Urinary bladder (tissue), 4 donors: ENCODE results near the gene DZANK1. TPM values are rescaled to one million over a fixed set of nuclear protein-coding genes. Genes with fewer than 3 reads are reported as not detected.

ENCODE experiments used
- DNase-seq: peaks from one replicate; pipeline ENCODE4 v3.0.0-alpha.2; 2015; ENCODE audit errors: extremely low spot score
- H3K27ac ChIP-seq: one replicate; pipeline ENCODE4 v1.5.1; 2013; ENCODE audit warnings: low read depth, mild to moderate bottlenecking, moderate library complexity
- H3K36me3 ChIP-seq: one replicate; pipeline ENCODE4 v1.6.1; 2013; ENCODE audit warnings: mild to moderate bottlenecking, moderate library complexity; ENCODE audit not compliant: insufficient read depth
- H3K4me1 ChIP-seq: one replicate; pipeline ENCODE4 v1.6.1; 2013; ENCODE audit warnings: mild to moderate bottlenecking, moderate library complexity; ENCODE audit not compliant: insufficient read depth
- H3K4me3 ChIP-seq: one replicate; pipeline ENCODE4 v1.5.1; 2013; ENCODE audit warnings: low read depth, low read length
- WGBS: extraction: QIAGEN DNeasy Blood & Tissue Kit; methylation state at CpG from one replicate; pipeline ENCODE4 v1.1.7; 2013; 5-methylcytosine and 5-hydroxymethylcytosine counted together
- polyA plus RNA-seq: library from polyadenylated mRNA; stranded (reverse); fragments of 200-250 nt; gene quantifications from one replicate; pipeline ENCODE4 v1.2.3, GENCODE V29; 2013
- total RNA-seq: library from RNA; depleted of rRNA; stranded (reverse); fragments of >200 nt; gene quantifications from one replicate; pipeline ENCODE4 v1.2.3, GENCODE V29; 2014
- donor health status: healthy with polysubstance abuse.
- donor health status: healthy.

The DZANK1 gene
- total and polyA plus RNA-seq, 2 donors: 1.7 to 3.1 TPM

DNA sequence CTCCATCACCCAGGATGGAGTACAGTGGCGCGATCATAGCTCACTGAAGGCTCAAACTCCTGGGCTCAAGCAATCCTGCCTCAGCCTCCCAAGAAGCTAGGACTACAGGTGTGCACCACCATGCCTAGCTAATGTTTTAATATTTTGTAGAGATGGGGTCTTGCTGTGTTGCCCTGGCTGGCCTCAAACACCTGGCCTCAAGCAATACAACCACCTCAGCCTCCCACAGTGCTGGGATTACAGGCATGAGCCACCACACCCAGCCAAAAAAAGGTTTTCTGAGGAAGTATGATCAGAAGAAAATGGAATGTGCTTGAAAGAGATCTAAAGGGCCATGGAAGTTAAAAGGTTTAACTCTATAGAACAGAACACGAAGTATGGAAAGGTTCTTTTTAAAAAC is 21.5 kb upstream of the DZANK1 start:
- Histone ChIP-seq H3K27ac (no peak overlapping the region), H3K36me3 (peaks cover 2% of the 10 kb centered on the region), H3K4me3 (no peak overlapping the region), H3K4me1 (no peaks in the 10 kb centered on the region)
- DNase-seq: no peak
- WGBS: 96% methylated on average over 3 of the region's 3 CpGs

DNA sequence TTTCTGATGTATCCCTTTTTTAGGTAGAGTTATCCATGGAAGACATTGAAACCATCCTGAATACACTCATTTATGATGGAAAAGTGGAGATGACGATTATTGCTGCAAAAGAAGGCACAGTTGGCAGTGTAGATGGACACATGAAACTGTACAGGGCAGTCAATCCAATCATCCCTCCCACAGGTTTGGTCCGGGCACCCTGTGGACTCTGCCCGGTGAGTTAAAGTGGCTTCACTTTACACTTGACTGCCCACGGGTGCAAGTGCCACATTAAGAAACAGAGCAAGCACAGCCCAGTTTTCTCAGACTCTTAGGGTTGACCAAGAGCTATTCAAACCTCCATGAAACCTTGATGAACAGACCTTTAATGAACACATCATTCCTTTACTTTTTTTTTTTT is 14.8 kb upstream of the DZANK1 start:
- 96% methylated on average over 4 of the region's 4 CpGs for WGBS
- Histone ChIP-seq H3K4me3 (no peak overlapping the region), H3K36me3 (peaks cover 6% of the 10 kb centered on the region), H3K4me1 (no peaks in the 10 kb centered on the region), H3K27ac (no peak overlapping the region)
- no peak for DNase-seq

DNA sequence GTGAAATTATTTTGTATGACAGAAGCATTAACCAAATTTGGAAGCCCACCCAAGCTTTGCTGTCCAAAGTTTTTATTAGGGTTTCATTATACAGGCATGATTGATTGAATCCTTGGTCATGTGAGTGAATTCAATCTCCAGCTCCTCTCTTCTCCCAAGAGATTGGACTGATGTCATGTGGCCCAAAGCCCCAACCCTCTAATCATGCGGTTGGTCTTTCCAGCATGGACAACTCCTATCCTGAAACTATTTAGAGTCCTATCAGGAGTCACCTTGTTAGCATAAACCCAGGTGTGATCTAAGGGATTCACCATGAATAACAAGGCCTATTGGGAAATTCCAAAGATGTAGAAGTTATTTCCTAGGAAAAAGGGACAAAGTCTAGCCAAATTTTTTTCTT is 11.0 kb upstream of the DZANK1 start:
- 89% methylated on average over 1 of the region's 1 CpG for WGBS
- DNase-seq: no peak
- H3K27ac ChIP-seq: no peak overlapping the region
- peaks cover 10% of the 10 kb centered on the region for H3K36me3 ChIP-seq
- H3K4me1 ChIP-seq: no peaks in the 10 kb centered on the region
- H3K4me3 ChIP-seq: no peak overlapping the region

DNA sequence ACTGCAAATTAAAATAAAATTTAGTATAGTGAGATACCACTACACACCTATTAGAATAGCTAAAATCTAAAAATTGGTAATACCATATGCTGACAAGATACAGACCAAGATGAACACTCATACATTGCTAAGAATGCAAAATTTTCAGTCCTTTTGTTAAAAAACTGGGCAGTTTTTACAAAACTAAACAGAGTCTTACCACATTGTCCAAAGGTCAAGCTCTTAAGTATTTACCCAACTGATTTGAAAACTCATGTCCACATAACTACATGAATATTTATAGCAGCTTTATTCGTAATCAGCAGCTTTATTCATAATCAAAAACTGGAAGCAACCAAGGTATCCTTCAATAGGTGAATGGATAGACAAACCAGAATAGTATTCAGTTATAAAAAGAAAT is 10.4 kb upstream of the DZANK1 start:
- no peak overlapping the region for H3K27ac ChIP-seq
- H3K36me3 ChIP-seq: peaks cover 8% of the 10 kb centered on the region
- WGBS: 99% methylated on average over 1 of the region's 1 CpG
- H3K4me1 ChIP-seq: no peaks in the 10 kb centered on the region
- no peak for DNase-seq
- no peak overlapping the region for H3K4me3 ChIP-seq

DNA sequence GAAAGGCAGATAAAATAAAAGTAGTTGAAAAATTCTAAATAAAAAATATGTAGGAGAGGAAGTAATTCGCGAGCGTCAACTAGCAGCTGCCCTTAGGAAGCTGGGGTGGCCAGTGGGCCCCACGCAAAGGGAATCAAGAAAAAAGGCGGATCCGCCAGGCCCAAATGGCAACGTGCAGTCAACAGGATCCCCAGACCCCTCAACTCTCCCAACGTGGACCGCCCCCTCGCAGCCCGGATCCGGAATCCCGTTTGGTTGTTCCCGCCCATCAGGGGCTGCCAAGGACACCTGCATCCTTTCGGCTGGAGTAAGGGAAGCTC is 296 bp downstream of the DZANK1 start:
- Histone ChIP-seq H3K4me1 (no peaks in the 10 kb centered on the region), H3K27ac (no peak overlapping the region), H3K4me3 (peak overlapping the region; percentile 79), H3K36me3 (no peaks in the 10 kb centered on the region)
- no peak for DNase-seq
- under 1% methylated on average over 15 of the region's 15 CpGs for WGBS

DNA sequence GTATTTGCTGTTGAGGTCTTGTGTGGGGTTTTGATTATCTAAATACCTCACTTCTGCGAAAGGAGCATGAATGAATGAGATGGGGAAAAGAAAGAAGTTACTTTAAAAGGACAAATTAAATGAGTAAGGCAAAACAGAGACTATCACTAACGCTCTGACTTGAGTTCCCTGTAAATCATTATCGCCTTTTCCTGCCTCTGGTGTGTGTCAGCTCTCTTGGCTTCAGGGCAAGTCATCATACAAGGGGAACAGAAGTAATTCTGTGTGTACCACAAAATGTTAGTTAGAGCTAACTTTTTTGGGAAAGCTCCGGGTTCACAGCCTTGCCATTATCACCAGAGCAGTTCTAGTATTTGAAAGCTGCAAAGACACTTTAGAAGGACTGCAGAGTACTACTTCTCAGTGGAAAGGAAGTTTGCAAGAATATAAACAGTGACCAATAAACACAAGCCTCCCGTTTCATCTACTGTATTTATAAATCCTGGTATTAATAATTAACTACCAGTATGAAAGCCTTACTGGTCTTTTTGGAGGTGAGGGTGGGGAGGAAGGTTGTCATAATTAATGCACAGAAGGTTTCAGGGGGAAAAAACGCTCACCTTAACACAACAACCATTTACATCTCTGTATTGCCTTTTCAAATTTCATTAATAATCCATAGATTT is 1.2 kb downstream of the DZANK1 start:
- WGBS: 46% methylated on average over 6 of the region's 6 CpGs
- no peak overlapping the region for H3K27ac ChIP-seq

DNA sequence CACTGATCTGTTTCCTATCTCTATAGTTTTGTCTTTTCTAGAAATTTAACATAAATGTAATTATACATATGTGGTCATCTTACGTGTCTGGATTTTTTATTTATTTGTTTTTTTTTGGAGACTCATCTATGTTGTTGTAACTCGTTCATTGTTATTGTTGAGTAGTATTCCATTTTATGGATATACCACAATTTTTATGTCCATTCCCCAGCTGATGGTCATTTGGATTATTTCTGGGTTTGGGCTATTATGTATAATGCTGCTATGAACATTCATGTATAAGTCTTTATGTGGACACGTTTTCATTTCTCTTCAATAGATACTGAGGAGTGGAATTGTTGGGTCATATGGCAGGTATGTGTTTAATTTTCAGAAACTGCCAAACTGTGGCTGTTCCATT is 10.2 kb downstream of the DZANK1 start:
- H3K27ac ChIP-seq: no peak overlapping the region
- H3K4me1 ChIP-seq: no peaks in the 10 kb centered on the region
- H3K4me3 ChIP-seq: no peak overlapping the region
- H3K36me3 ChIP-seq: no peaks in the 10 kb centered on the region
- no peak for DNase-seq
- 87% methylated on average over 3 of the region's 3 CpGs for WGBS

More for the DNA sequence above, 1.2 kb downstream of the DZANK1 start:
- H3K4me3 ChIP-seq: no peak overlapping the region
- no peak for DNase-seq
- no peaks in the 10 kb centered on the region for H3K4me1 ChIP-seq
- H3K36me3 ChIP-seq: no peaks in the 10 kb centered on the region

DNA sequence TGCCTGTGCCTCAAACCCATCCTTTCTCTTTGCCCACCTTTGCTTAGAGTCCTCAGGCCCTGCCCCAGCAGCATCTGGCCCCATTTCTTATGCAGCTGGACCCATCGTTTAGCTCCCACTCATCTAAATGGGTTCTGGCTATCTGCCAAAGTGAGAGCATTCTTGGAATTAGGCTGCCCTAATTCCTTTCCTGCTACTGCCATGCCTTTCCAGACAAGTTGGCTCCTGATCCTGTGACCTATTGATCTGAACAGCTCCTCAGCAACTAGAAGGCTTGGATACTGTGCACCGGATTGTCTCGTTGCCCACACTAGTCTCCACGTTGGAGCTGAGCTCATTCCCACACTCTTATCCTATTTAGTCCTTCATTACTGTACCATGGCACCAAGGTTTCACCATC is 22.9 kb downstream of the DZANK1 start:
- no peak for DNase-seq
- no peaks in the 10 kb centered on the region for H3K4me1 ChIP-seq
- no peak overlapping the region for H3K4me3 ChIP-seq
- 36% methylated on average over 4 of the region's 4 CpGs for WGBS
- no peaks in the 10 kb centered on the region for H3K36me3 ChIP-seq
- no peak overlapping the region for H3K27ac ChIP-seq

DNA sequence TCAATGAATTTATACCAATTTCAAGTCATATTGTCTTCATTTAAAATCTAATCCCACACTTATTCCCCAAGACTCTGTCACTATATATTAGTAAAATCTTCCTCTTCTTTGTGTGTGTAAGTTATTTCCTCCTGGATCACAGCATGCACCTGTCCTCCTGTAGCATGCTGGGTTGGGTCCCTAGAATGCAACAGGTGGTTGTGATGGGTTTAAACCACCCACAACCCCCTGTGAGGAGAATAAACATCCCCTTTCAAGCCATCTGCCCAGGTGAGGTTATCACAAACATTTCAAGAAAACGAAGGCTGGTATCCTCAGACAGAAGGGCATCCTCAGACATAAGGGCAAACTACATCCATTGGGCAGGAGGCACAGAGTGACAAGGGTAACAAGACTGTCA is 26.4 kb downstream of the DZANK1 start:
- Histone ChIP-seq H3K4me1 (no peaks in the 10 kb centered on the region), H3K4me3 (no peak overlapping the region), H3K36me3 (no peaks in the 10 kb centered on the region), H3K27ac (no peak overlapping the region)
- 73% methylated on average over 1 of the region's 1 CpG for WGBS
- DNase-seq: no peak

DNA sequence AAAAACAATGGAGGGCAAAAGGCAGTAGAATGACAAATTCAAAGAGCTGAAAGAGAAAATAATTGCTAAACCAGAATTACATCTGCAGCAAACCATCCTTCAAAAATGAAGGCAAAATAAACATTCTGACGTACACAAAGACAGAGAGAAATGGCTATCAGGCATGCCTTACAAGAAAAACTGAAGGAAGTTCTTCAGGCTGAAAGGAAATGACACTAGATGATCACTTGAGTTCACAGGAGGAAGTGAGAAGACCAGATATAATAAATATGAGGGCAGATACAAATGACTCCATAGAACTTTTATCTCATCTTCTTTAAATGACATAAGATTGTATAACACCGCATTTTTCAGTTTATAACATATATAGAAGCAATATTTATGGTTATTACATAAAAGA is 30.0 kb downstream of the DZANK1 start:
- H3K4me3 ChIP-seq: no peak overlapping the region
- 65% methylated on average over 2 of the region's 2 CpGs for WGBS

DNA sequence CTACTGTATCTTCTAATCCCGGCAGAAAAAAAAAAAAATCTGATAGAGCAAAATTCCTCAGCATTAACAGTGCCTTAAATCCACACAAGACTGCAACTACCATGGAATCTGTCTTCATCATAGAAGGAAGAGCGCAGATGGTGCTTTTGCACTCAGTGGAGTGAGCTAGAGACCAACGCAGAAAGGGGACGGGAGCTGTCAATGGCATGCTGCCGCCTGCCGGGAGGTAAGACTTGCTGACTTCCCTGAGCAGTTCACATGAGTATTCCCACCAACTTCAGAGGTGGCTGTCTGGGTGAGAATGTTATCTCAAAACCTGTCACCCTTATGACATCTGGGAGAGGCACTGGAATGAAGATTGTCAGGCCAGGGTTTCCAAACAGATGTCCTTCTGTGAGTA is 35.6 kb downstream of the DZANK1 start:
- H3K4me3 ChIP-seq: no peak overlapping the region
- H3K4me1 ChIP-seq: no peaks in the 10 kb centered on the region
- H3K27ac ChIP-seq: no peak overlapping the region
- no peak for DNase-seq
- H3K36me3 ChIP-seq: no peaks in the 10 kb centered on the region
- 73% methylated on average over 6 of the region's 6 CpGs for WGBS

More for the DNA sequence above, 30.0 kb downstream of the DZANK1 start:
- H3K36me3 ChIP-seq: no peaks in the 10 kb centered on the region
- no peak for DNase-seq
- H3K27ac ChIP-seq: no peak overlapping the region
- no peaks in the 10 kb centered on the region for H3K4me1 ChIP-seq

DNA sequence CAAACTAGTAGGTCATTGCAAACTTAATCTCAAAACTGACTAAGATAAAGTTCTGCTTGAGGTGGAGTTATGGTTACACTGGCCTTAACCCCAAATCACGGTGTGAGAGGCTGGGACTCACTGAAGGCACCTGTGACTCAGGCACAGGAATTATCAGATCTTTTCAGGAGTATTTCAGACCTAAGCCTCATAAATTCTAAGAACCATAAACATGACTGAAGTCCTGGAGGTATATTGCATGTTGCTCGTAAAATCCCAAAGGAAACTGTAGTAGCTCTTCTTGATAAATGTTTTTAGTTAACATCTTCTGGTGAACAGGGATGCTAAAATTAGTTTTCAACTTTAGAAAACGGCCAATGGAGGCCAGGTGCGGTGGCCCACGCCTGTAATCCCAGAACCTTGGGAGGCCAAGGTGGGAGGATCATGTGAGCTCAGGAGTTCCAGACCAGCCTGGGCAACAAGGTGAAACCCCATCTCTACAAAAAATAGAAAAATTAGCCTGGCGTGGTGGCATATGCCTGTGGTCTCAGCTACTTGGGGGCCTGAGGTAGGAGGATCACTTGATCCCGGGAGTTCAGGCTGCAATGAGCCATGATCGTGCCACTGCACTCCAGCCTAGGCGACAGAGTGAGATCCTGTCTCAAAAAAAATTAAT is 36.5 kb downstream of the DZANK1 start:
- DNase-seq: no peak
- 88% methylated on average over 9 of the region's 9 CpGs for WGBS
- Histone ChIP-seq H3K27ac (no peak overlapping the region), H3K4me3 (no peak overlapping the region), H3K4me1 (no peaks in the 10 kb centered on the region), H3K36me3 (no peaks in the 10 kb centered on the region)

DNA sequence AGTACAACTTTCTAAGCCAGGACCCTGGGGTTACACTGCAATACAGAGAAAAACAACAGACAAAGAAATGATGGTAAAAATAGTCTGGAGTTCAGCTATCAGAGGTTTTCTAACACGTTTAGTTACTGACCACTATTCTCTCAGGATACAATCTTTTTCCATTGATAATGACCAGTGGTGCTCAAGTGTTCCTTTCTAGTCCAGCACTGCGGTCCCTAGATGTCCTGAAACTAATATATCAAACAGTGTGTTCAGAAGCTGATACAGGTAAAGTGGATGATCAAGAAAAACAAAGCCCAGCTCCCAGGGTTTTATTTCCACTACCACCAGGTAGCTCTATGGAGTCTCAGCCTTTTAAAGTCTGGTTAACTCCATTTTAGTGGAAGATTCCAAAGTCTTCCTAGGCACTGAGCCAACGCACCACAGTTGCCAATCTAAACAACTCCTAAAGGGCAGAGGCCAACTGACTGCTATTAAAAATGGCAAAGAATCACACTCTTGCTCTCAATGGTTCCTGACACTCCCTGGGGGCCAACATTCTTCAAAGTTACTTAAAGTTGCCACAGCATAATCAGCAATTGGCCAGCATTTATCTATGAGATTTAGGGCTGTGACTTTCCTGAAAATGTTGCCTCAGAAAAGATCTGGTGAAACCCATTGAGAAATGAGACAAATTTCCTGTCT is 38.2 kb downstream of the DZANK1 start:
- H3K4me1 ChIP-seq: no peaks in the 10 kb centered on the region
- no peak overlapping the region for H3K4me3 ChIP-seq
- DNase-seq: no peak
- H3K27ac ChIP-seq: no peak overlapping the region
- WGBS: 54% methylated on average over 3 of the region's 3 CpGs
- H3K36me3 ChIP-seq: no peaks in the 10 kb centered on the region

DNA sequence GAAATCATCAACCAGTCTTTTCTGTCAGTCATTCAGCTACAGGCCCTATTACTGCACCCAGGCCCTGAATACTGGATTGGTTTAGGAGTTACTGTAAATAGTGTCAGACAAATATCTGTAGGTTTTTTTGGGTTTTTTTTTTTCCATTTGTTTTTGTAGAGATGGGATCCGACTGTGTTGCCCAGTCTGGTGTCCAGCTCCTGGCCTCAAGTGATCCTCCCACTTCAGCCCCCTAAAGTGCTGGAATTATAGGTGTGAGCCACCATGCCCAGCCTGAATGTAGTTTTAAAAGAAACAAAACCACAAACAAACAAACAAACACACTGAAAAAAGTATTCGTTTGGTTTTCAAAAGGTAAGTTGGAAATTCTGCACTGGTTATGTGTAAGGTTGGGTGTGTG is 39.6 kb downstream of the DZANK1 start:
- 90% methylated on average over 2 of the region's 2 CpGs for WGBS
- no peak for DNase-seq
- Histone ChIP-seq H3K27ac (no peak overlapping the region), H3K4me1 (no peaks in the 10 kb centered on the region), H3K4me3 (no peak overlapping the region), H3K36me3 (no peaks in the 10 kb centered on the region)
